HEK293 (cell line): ENCODE measurements around the gene GRK5.
A peak's percentile ranks its signal among the peaks of the same experiment; 100 is the strongest.

Source experiments
- CTCF ChIA-PET: fragments of 350-600 bp; formaldehyde crosslinking; extraction: SDS; loops from one replicate; lab custom pipeline; 2021; ENCODE audit warnings: antibody characterized with exemption; lab: Yijun Ruan, JAX
- POLR2A ChIA-PET: fragments of 300-600 bp; formaldehyde crosslinking; extraction: SDS; loops from one replicate; lab custom pipeline; 2020; ENCODE audit warnings: antibody characterized with exemption, inconsistent platforms; lab: Yijun Ruan, JAX
- H3K27ac ChIP-seq: fragments of 200-500 bp; sonication (Bioruptor generic); 2 replicates; pipeline ENCODE4 v1.5.1; 2014; ENCODE audit warnings: low read depth, low read length, control low read depth, inconsistent platforms; ENCODE audit errors: extremely low read depth
- H3K36me3 ChIP-seq, 2 experiments: fragments of 200-500 bp in 1 of 2; sonication (Bioruptor generic) in 1 of 2; 1 replicate in 1 of 2; 2 replicates in 1 of 2; pipeline ENCODE4 v1.5.1; 2014 to 2017; ENCODE audit warnings: inconsistent platforms in 2 of 2, low read length in 2 of 2; ENCODE audit not compliant: control insufficient read depth in 2 of 2, insufficient read depth in 1 of 2
- H3K4me1 ChIP-seq: fragments of 200-500 bp; sonication (Bioruptor generic); 2 replicates; pipeline ENCODE4 v1.5.1; 2014; ENCODE audit warnings: mild to moderate bottlenecking, low read length, inconsistent platforms; ENCODE audit not compliant: control insufficient read depth, insufficient read depth
- H3K4me3 ChIP-seq: 2 replicates; pipeline ENCODE4 v1.5.1; 2011; ENCODE audit warnings: low read depth, mild to moderate bottlenecking, control low read depth, low read length, moderate library complexity
- H3K9me3 ChIP-seq: fragments of 200-500 bp; sonication (Bioruptor generic); 2 replicates; pipeline ENCODE4 v1.5.1; 2014; ENCODE audit warnings: low read depth, low read length, inconsistent platforms; ENCODE audit not compliant: control insufficient read depth, insufficient read depth
- HIC1 ChIP-seq: fragments of 450-650 bp; formaldehyde crosslinking; IDR thresholded peaks from 2 replicates; pipeline ENCODE4 v1.5.1; 2016; ENCODE audit warnings: missing biosample characterization, missing genetic modification characterization
- HOXC10 ChIP-seq: sonication (generic); formaldehyde crosslinking; IDR thresholded peaks from 2 replicates; pipeline ENCODE4 v1.8.1; 2023; ENCODE audit warnings: mild to moderate bottlenecking, missing genetic modification reagents
- IKZF3 ChIP-seq: fragments of 450-650 bp; IDR thresholded peaks from 2 replicates; pipeline ENCODE4 v1.5.0; 2018; ENCODE audit warnings: missing biosample characterization, mild to moderate bottlenecking, missing genetic modification characterization, moderate library complexity
- KLF1 ChIP-seq: fragments of 450-650 bp; formaldehyde crosslinking; IDR thresholded peaks from 2 replicates; pipeline ENCODE4 v1.5.1; 2016; ENCODE audit warnings: missing biosample characterization, missing genetic modification characterization
- PRDM1 ChIP-seq: fragments of 450-650 bp; formaldehyde crosslinking; IDR thresholded peaks from 2 replicates; pipeline ENCODE4; 2016; ENCODE audit warnings: missing biosample characterization, missing genetic modification characterization
- PRDM4 ChIP-seq: fragments of 450-650 bp; formaldehyde crosslinking; IDR thresholded peaks from 2 replicates; pipeline ENCODE4 v1.5.1; 2017; ENCODE audit warnings: missing biosample characterization, missing genetic modification characterization
- TCF7L2 ChIP-seq: IDR thresholded peaks from 2 replicates; pipeline ENCODE4 v1.6.1; 2011; ENCODE audit warnings: low read depth, mild to moderate bottlenecking, inconsistent platforms, low read length, moderate library complexity, borderline replicate concordance
- YY1 ChIP-seq: fragments of 450-650 bp; formaldehyde crosslinking; IDR thresholded peaks from 2 replicates; pipeline ENCODE4 v1.5.1; 2018; ENCODE audit warnings: missing biosample characterization, missing genetic modification characterization
- YY2 ChIP-seq: fragments of 450-650 bp; formaldehyde crosslinking; IDR thresholded peaks from 2 replicates; pipeline ENCODE4 v1.5.1; 2016; ENCODE audit warnings: missing biosample characterization, missing genetic modification characterization
- ZBTB17 ChIP-seq: fragments of 450-650 bp; formaldehyde crosslinking; IDR thresholded peaks from 2 replicates; pipeline ENCODE4 v1.5.1; 2016; ENCODE audit warnings: missing biosample characterization, missing genetic modification characterization
- ZIC2 ChIP-seq: fragments of 450-650 bp; formaldehyde crosslinking; IDR thresholded peaks from 2 replicates; pipeline ENCODE4 v1.5.1; 2016; ENCODE audit warnings: missing biosample characterization, missing genetic modification characterization
- ZNF155 ChIP-seq: fragments of 450-650 bp; formaldehyde crosslinking; IDR thresholded peaks from 2 replicates; pipeline ENCODE4 v1.5.1; 2016; ENCODE audit warnings: missing biosample characterization, missing genetic modification characterization
- ZNF174 ChIP-seq: fragments of 450-650 bp; formaldehyde crosslinking; IDR thresholded peaks from 2 replicates; pipeline ENCODE4 v1.5.0; 2017; ENCODE audit warnings: missing biosample characterization, mild to moderate bottlenecking, missing genetic modification characterization
- ZNF184 ChIP-seq: fragments of 450-650 bp; IDR thresholded peaks from 2 replicates; pipeline ENCODE4 v1.5.1; 2018; ENCODE audit warnings: missing biosample characterization, mild to moderate bottlenecking, missing genetic modification characterization
- ZNF394 ChIP-seq: fragments of 450-650 bp; formaldehyde crosslinking; IDR thresholded peaks from 2 replicates; pipeline ENCODE4 v1.5.1; 2016; ENCODE audit warnings: missing biosample characterization, missing genetic modification characterization, mild to moderate bottlenecking, moderate library complexity, borderline replicate concordance
- ZNF596 ChIP-seq: fragments of 450-650 bp; IDR thresholded peaks from 2 replicates; pipeline ENCODE4 v1.5.0; 2018; ENCODE audit warnings: missing biosample characterization, mild to moderate bottlenecking, missing genetic modification characterization, moderate library complexity
- ZNF645 ChIP-seq: fragments of 450-650 bp; formaldehyde crosslinking; IDR thresholded peaks from 2 replicates; pipeline ENCODE4; 2016; ENCODE audit warnings: missing biosample characterization, missing genetic modification characterization
- ZNF670 ChIP-seq: fragments of 450-650 bp; formaldehyde crosslinking; IDR thresholded peaks from 2 replicates; pipeline ENCODE4 v1.5.1; 2016; ENCODE audit warnings: missing biosample characterization, missing genetic modification characterization, low read depth
- ZNF768 ChIP-seq: fragments of 450-650 bp; formaldehyde crosslinking; IDR thresholded peaks from 2 replicates; pipeline ENCODE4 v1.5.1; 2018; ENCODE audit warnings: missing biosample characterization, mild to moderate bottlenecking, missing genetic modification characterization
- TF ChIP-seq, protein P1 (sequence below): fragments of 450-650 bp; formaldehyde crosslinking; IDR thresholded peaks from 2 replicates; pipeline ENCODE4 v1.5.1; 2017; ENCODE audit warnings: missing biosample characterization, missing genetic modification characterization
- TF ChIP-seq, protein P2 (sequence below): sonication (generic); formaldehyde crosslinking; IDR thresholded peaks from 2 replicates; pipeline ENCODE4 v1.8.1; 2022; ENCODE audit warnings: mild to moderate bottlenecking, moderate library complexity, missing genetic modification reagents

Gene GRK5

DNA sequence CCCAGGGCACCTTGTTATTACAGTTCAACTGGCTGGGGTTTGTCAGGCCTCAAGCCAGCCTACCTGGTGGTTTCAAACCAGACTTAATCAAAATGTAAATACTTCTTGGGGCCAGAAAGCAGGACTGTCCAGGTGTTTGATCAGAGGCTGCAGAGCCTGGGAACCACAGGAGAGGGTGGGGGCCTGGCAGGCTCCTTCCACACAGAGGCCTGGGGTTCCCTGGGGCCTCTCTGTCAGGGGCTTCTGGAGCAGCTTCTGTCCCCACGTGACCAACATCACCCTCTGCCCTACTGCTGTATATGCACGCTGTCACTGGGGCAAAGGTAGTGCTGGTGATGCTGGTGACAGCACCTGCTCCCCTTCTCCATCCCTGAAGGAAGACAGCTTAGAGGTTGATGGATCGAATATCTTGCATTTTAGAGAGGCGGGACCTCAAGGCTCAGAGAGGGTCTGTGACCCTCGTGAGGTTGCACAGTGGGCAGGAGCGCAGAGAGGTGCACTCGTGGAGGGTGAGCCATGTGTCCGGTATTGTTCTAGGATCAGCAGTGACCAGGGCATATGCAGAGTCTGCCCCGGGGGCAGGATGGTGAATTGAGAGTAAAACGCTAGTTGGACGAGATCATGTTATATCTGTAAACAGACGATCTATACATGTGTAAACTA, 95.4 kb downstream of the GRK5 start:
- Histone ChIP-seq H3K4me1 (peaks cover 2% of the 10 kb centered on the region; the same call in 1 of the 2 replicates), H3K36me3 (no peaks in the 10 kb centered on the region), H3K27ac (no peak overlapping the region), H3K9me3 (no peaks in the 10 kb centered on the region), H3K4me3 (no peak overlapping the region)
- ChIA-PET CTCF (interaction anchor here (0.8 kb wide), 1 partner anchor 65 kb away, joined by 4 read pairs; no protein-coding TSS in a partner anchor), POLR2A (no interaction called here)
- TF ChIP-seq TCF7L2 (no peak), YY1 (no peak), YY2 (tag by site-specific recombination) (no peak), PRDM1 (no peak), ZNF174 (no peak), ZNF184 (tag by site-specific recombination) (no peak), ZNF645 (tag by site-specific recombination) (no peak), PRDM4 (tag by site-specific recombination) (no peak), KLF1 (no peak), ZNF768 (tag by site-specific recombination) (peak; percentile 42; the same call in 1 of the 2 replicates), IKZF3 (tag by site-specific recombination) (no peak), ZIC2 (tag by site-specific recombination) (peak; percentile 31; the same call in 1 of the 2 replicates), ZNF596 (no peak), HIC1 (no peak)
- TF ChIP-seq, protein P1, sequence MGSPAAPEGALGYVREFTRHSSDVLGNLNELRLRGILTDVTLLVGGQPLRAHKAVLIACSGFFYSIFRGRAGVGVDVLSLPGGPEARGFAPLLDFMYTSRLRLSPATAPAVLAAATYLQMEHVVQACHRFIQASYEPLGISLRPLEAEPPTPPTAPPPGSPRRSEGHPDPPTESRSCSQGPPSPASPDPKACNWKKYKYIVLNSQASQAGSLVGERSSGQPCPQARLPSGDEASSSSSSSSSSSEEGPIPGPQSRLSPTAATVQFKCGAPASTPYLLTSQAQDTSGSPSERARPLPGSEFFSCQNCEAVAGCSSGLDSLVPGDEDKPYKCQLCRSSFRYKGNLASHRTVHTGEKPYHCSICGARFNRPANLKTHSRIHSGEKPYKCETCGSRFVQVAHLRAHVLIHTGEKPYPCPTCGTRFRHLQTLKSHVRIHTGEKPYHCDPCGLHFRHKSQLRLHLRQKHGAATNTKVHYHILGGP, result no peak
- TF ChIP-seq, protein P2, sequence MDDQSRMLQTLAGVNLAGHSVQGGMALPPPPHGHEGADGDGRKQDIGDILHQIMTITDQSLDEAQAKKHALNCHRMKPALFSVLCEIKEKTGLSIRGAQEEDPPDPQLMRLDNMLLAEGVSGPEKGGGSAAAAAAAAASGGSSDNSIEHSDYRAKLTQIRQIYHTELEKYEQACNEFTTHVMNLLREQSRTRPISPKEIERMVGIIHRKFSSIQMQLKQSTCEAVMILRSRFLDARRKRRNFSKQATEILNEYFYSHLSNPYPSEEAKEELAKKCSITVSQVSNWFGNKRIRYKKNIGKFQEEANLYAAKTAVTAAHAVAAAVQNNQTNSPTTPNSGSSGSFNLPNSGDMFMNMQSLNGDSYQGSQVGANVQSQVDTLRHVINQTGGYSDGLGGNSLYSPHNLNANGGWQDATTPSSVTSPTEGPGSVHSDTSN (CRISPR knock-in tag), result no peak

- ChIA-PET POLR2A (interaction anchor here (0.6 to 0.7 kb wide), 3 partner anchors 30 to 84 kb away, joined by 3 to 5 read pairs (median 4); no protein-coding TSS in a partner anchor), CTCF (interaction anchor here (0.6 kb wide), 1 partner anchor 62 kb away, joined by 3 read pairs; no protein-coding TSS in a partner anchor)
- H3K4me3 ChIP-seq, result no peak overlapping the region
- H3K4me1 ChIP-seq, result peaks cover 2% of the 10 kb centered on the region; the same call in 1 of the 2 replicates
- no peak overlapping the region for H3K27ac ChIP-seq
- TF ChIP-seq ZBTB17, result no peak
- no peak for TF ChIP-seq ZNF394 (tag by site-specific recombination)
- TF ChIP-seq ZNF155, result no peak
- no peak for TF ChIP-seq ZNF670 (tag by site-specific recombination)
- TF ChIP-seq HOXC10 (CRISPR knock-in tag), result no peak
- H3K36me3 ChIP-seq, result no peaks in the 10 kb centered on the region
- H3K9me3 ChIP-seq, result no peaks in the 10 kb centered on the region
Observed at GRCh38 chr10:119303886-119304285, 96.5 kb downstream of the GRK5 start.
